AG09309 (cell line): ENCODE results near the gene BMP8B.
A peak's percentile ranks its signal among the peaks of the same experiment; 100 is the strongest.
"Not testable (repeated sequence)": the region's sequence is repeated elsewhere in the genome, so short reads cannot be mapped to it uniquely, and the experiment has no call there.

ENCODE experiments used
- DNase-seq: peaks from one replicate; pipeline ENCODE4 v3.0.0-alpha.2; 2010; ENCODE audit warnings: low read depth
- H3K4me3 ChIP-seq: 2 replicates; pipeline ENCODE4 v1.5.1; 2011; ENCODE audit warnings: mild to moderate bottlenecking, low read depth, low read length, moderate library complexity; ENCODE audit not compliant: control insufficient read depth
- TF ChIP-seq, protein P1 (sequence below): IDR thresholded peaks from 2 replicates; pipeline ENCODE4 v1.5.1; 2011; ENCODE audit warnings: mild to moderate bottlenecking, low read depth, low read length, inconsistent platforms; ENCODE audit not compliant: insufficient read depth, control insufficient read depth; ENCODE audit errors: missing control alignments

Gene BMP8B

DNA sequence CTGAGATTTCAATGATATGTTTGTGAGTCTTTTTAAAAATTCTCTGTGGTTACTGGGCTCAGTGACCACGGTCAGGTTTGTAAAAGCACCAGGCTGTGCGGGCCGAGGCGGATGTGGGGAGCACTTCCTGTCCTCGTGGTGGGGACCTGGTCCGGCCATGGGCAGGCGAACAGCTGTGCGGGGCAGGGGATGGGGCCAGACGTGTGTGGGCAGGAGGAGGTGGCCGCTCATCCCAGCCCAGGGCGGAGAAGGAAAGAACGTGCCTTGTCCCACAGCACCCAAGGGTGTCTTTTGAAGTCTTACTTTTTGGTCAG is 12.3 kb downstream of the BMP8B start:
- TF ChIP-seq, protein P1, sequence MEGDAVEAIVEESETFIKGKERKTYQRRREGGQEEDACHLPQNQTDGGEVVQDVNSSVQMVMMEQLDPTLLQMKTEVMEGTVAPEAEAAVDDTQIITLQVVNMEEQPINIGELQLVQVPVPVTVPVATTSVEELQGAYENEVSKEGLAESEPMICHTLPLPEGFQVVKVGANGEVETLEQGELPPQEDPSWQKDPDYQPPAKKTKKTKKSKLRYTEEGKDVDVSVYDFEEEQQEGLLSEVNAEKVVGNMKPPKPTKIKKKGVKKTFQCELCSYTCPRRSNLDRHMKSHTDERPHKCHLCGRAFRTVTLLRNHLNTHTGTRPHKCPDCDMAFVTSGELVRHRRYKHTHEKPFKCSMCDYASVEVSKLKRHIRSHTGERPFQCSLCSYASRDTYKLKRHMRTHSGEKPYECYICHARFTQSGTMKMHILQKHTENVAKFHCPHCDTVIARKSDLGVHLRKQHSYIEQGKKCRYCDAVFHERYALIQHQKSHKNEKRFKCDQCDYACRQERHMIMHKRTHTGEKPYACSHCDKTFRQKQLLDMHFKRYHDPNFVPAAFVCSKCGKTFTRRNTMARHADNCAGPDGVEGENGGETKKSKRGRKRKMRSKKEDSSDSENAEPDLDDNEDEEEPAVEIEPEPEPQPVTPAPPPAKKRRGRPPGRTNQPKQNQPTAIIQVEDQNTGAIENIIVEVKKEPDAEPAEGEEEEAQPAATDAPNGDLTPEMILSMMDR: no peak
- no peak for DNase-seq
- H3K4me3 ChIP-seq: no peak overlapping the region

- not testable (repeated sequence) for H3K4me3 ChIP-seq, DNase-seq
Observed at GRCh38 chr1:39775676-39776399, 12.8 kb downstream of the BMP8B start.

GRCh38 chr1:39775141-39775540 is 13.5 kb downstream of the BMP8B start:
- DNase-seq, H3K4me3 ChIP-seq: not testable (repeated sequence)

- DNase-seq, H3K4me3 ChIP-seq: not testable (repeated sequence)
Observed at GRCh38 chr1:39773369-39773979, 15.2 kb downstream of the BMP8B start.

GRCh38 chr1:39771022-39771532 is 17.6 kb downstream of the BMP8B start, which contains the start of gene OXCT2:
Gene OXCT2, minus strand, starts transcription at chr1:39771348. Its CDS starts 93 bp downstream, at chr1:39771255.
- peak within 1 kb of the TSS; percentile 25 for H3K4me3 ChIP-seq
- DNase-seq: not testable (repeated sequence)

- not testable (repeated sequence) for DNase-seq
- H3K4me3 ChIP-seq: peak overlapping the region; percentile 25
Observed at GRCh38 chr1:39770100-39771021, 18.3 kb downstream of the BMP8B start.

DNA sequence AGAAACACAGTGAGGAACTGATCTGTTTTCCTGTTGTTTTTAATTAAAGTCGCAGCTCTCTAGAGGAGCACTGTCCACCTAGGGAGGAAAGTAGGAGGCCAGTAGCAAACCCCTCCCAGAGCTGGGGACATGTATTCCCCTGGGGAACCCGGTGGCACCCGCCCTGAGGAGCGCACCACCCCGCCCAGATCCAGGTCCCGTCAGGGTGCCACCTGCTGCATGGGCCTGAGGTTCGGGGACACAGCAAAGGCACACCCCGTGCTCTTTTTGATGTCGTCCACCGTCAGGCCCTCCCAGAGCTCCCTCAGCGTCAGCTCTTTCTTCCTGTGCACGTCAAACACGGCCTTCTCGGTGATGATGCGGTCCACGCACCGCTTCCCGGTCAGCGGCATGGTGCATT is 19.2 kb downstream of the BMP8B start:
- not testable (repeated sequence) for DNase-seq, H3K4me3 ChIP-seq

GRCh38 chr1:39766466-39766865 is 22.2 kb downstream of the BMP8B start:
- DNase-seq: not testable (repeated sequence)

DNA sequence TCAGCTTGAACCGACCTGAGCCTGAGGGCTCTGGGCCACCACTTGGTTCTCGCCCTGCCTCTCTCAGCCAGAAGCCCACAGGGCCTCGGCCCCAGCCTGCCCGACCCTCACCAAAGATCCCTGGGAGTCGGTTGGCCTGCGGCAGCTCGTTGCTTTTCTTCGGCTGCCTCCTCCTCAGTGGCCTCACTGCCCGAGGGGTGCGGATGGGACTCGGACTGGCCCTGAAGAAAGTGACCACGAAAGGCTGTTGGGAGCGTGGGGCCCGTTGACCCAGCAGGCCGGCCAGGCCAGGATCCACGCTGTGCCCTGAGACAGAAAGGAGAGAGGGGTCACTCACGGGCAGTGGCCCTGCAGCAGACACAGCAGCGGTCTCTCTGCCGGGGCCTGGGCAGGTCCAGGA is 24.2 kb downstream of the BMP8B start:
- not testable (repeated sequence) for H3K4me3 ChIP-seq, DNase-seq

More at GRCh38 chr1:39766466-39766865, 22.2 kb downstream of the BMP8B start:
- not testable (repeated sequence) for H3K4me3 ChIP-seq

- H3K4me3 ChIP-seq, DNase-seq: not testable (repeated sequence)
Observed at GRCh38 chr1:39763619-39764374, 24.9 kb downstream of the BMP8B start.
